HL-60 (cell line): ENCODE measurements around the gene TAS2R30.

Experiments
- POLR2AphosphoS5 ChIP-seq: IDR thresholded peaks from 2 replicates; pipeline ENCODE4 v1.6.1; 2012; ENCODE audit warnings: low read depth
- TF ChIP-seq, protein P1 (sequence below): IDR thresholded peaks from one replicate; pipeline ENCODE4 v1.5.1; 2011; ENCODE audit warnings: low read length, control low read depth, inconsistent platforms; ENCODE audit not compliant: insufficient read depth

DNA sequence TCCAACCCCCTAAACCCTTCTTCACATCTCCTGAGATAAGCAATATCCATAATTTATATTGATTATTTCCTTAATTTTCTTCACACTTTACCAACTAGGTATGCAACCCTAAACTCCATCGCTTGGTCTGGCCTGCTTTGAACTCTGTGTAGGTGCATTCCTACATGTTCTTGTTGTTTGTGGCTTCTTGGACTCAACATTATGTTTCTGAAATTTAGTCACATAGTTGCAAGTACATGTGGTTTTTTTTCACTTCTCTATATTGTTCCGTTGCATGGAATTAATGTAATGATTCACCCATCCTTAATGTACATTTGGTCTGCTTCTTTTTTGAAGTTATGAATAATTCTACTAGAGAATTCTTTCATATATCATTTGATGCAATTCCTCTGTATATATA is 1.6 kb upstream of the TAS2R30 start:
- TF ChIP-seq, protein P1, sequence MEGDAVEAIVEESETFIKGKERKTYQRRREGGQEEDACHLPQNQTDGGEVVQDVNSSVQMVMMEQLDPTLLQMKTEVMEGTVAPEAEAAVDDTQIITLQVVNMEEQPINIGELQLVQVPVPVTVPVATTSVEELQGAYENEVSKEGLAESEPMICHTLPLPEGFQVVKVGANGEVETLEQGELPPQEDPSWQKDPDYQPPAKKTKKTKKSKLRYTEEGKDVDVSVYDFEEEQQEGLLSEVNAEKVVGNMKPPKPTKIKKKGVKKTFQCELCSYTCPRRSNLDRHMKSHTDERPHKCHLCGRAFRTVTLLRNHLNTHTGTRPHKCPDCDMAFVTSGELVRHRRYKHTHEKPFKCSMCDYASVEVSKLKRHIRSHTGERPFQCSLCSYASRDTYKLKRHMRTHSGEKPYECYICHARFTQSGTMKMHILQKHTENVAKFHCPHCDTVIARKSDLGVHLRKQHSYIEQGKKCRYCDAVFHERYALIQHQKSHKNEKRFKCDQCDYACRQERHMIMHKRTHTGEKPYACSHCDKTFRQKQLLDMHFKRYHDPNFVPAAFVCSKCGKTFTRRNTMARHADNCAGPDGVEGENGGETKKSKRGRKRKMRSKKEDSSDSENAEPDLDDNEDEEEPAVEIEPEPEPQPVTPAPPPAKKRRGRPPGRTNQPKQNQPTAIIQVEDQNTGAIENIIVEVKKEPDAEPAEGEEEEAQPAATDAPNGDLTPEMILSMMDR = no peak
- TF ChIP-seq POLR2AphosphoS5 = no peak
